HG03460 (cell line): Measurements from ENCODE around the gene LYRM2.

Source experiments
- ATAC-seq: cut with Tn5 transposase; IDR thresholded peaks from one replicate; pipeline ENCODE4 v1.9.1; 2021; ENCODE audit not compliant: unreplicated experiment

Gene LYRM2

DNA sequence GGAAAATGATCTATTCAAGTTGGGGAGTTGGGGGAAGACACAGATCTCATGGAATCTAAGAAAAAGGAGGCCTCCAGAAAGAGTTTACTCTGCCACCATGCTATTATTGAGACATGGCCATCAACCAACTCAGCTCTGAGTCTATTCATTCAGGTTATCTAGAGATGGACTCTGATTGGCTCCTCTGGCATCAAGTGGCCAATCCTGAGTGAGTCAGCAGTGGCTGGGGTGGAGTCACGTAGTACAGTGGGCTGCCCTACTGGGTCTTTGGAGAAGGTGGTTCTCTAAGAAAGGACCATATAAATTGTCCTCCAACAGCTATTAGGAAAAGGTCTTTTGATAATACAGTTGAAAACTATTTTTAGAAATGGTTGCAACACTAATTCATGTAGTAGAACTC is 42.1 kb downstream of the LYRM2 start:
- ATAC-seq, result no peak

DNA sequence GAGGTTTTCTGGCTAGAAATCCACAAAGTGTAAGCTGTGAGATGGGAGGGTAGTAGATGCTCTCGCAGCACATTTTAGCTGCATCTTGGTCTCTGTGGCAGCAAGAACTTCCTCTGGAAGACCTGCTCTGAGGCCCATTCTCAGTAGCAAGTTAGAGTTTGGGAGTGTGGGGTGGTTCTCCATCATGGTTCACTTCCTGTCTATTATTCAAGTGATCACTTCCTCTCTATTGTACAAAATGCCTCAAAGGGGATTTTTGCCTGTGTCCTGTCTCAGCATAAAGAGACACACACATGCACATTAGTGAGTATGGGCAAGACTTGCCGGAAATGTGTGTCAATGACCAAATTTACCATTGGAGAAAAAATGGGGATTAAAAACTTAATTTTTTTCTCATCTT is 42.5 kb downstream of the LYRM2 start:
- ATAC-seq, result peak; percentile 96

DNA sequence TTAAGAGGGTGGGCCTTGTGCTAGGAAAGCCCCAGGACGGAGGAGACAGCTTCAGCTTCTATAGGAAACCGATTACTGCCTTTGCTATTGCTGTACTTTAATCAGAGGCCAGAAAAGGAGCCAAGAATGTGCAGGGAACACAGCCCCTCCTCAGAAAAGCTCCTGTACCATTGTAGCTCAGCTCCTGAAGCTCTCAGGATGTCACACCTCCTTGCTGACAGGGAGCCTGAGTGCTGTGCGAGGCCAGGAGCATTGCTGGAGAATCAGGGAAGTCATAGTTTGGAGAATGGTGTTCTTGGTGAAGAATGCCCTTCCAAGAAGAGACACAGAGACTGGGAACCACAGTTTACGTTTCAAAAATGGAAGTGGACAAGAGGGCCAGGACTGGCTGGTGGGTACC is 46.8 kb downstream of the LYRM2 start:
- no peak for ATAC-seq

- no peak for ATAC-seq
Measured at GRCh38 chr6:89590133-89590532, 48.4 kb downstream of the LYRM2 start.

- no peak for ATAC-seq
Measured at GRCh38 chr6:89589297-89590025, 49.1 kb downstream of the LYRM2 start.

DNA sequence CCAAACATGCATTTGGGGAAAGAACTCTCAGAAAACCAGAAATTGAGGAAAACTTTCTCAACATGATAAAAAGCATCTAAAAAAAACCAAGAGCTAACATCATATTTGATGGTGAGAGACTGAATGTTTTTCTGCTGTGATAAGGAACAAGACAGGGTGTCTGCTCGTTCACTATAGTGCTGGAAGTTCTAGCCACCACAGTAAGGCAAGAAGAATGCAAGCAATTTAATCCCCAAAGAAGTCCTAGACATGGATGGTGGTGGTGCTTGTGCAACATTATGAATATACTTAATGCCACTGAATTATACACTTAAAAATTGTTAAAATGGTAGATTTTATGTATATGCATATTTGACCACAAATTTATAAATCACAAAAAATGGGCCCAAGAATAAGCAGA is 53.4 kb downstream of the LYRM2 start:
- no peak for ATAC-seq

- ATAC-seq, result no peak
Measured at GRCh38 chr6:89584539-89584938, 54.0 kb downstream of the LYRM2 start.

GRCh38 chr6:89583559-89583958 is 55.0 kb downstream of the LYRM2 start:
- no peak for ATAC-seq

GRCh38 chr6:89582669-89583325 is 55.8 kb downstream of the LYRM2 start:
- no peak for ATAC-seq

DNA sequence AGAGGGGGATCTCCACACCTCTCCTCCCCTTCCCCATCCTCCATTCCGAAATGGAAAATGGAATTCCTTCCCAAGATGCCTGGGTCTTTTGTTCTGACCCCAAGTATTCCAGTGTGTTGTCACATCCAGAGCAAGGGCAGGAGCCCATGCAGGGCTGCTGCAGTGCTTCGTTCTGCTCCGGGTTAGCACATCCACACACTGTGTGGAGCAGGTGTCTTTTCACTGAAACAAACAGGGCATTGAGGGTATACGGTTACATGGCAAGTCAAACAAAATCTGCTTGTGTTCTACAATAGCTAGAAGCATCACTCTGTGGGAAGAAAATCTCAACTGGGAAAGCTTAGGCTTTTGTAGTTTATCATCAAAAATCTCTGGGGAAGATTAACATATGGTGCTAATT is 56.9 kb downstream of the LYRM2 start:
- ATAC-seq, result no peak

GRCh38 chr6:89580997-89581666 is 57.4 kb downstream of the LYRM2 start:
- no peak for ATAC-seq

- no peak for ATAC-seq
Measured at GRCh38 chr6:89575562-89575960, 63.0 kb downstream of the LYRM2 start.

DNA sequence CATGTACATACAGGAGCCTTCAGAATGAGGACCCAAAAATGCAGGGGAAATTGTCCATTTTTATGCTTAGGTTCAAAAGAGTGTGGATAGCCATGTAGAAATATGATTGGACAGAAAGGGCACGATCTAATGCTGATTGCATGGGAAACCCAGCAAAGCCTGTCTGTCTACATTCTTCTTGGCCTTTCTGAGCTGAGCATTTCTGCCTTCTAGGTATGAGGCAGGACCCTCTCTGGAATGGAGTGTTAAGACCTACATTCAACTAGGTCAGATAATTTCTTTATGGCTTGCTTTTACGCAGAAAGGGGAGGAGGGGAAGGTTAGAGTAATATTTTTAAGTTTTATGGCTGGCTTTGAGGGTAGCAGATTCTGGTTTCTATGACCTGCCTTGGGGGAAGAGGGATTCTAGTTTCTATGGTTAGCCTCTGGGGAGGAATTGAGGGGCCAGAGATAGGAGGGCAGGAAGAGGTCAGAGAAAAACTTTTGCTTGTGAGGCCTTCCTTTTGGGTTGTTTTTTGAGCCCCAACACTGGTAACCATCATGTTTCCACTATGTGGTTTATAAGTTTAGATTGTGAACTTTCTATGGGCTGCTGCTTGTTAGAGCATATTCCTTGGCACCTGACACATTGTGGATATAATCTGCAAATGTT is 63.5 kb downstream of the LYRM2 start:
- ATAC-seq, result no peak

DNA sequence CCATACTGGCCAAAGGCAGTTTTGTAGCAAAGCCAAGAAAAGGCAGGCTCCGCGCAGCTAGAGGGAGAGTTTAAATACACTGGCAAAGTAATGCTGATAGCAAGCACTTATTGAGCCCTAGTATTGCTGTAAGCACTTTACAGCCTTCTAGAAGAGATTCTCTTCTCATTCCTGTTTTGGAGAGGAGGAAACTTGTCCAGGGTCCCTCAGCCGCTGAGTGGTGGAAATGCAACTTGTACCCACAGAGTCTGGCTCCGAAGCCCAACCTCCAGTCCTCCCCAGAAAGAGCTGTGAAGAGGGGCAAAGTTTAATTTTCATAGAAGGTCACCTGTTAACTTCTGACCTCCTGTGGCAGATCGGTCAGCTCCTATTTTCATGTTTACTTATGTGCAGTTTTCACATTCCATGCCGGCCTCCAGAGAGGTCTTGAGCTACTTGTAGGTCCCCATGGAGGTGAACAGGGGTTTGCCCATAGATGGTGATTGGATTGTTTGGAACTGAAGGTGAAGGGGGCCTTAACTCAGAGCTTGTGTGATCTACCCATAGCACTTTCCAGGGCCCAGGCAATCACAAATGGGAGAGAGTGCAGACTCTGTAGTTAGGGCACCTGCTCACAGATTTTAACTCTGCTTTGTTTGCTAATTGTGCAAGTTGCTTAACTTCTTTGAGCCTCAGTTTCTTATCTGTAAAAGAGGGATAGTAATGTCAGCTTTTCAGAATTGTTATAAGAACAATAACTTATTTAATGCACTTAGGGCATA is 70.7 kb downstream of the LYRM2 start:
- ATAC-seq, result no peak

DNA sequence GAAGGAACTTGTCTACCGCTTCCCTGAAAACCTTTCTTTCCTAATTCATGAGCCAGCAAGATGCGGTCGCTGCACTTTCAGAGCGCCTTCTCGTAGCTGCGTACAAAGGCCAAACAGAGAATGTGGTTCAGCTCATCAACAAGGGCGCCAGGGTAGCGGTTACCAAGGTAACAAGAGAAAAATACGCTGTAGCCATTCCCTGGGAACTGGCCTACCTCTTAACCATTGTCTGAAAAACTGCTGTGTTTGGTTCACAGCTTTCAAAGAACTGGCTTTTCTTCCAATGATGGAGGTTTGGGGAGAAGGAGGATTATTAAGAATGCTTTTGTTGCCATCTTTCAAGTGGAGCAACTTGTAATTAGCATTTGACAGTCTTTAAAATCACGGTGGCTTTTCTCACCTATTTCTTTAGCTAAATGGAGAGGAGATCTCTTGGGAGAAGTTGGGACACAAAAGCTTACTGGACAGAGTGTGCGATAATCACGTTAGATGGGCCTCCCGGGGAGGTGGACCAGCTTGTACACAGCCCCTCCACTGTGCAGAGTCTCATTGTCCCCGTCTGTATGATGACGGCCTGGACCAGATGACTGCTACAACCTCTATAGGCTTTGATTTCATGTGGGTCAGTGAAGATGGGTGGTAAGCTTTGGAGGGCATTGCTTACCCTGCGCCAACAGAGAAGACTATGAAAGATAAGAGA is 71.5 kb downstream of the LYRM2 start:
- ATAC-seq, result no peak

- ATAC-seq, result no peak
Measured at GRCh38 chr6:89566008-89566800, 72.3 kb downstream of the LYRM2 start.

DNA sequence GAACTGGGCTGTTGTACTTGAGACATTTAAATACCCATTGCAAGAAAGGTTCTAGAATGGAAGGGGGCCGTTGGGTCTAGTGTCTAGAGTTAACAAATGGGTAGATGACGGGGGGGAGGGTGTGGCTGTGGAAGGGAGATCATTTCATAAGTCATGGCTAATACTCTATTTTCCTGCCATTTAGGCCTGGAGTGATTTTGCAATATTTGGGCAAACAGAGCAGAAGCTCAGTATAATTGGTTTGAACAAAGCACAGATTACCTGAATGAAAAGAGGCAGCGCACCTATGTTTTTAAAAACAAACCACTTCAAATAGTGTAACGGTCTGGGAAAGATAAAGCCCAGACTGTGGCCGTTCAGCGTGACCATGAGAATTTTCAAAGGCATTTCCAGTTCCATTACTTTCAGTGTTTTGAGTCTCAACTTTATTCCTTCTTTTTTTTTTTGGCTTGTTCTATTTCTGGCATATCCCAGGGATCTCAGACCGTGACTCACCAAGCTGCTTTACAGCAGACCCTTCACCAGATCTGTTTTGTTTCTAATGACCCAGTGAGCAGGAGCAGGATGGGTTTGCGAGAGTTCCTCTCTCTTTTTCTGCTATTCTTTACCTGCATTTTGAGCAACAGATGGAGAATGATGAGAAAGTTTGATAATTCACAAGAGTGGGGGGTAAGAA is 73.7 kb downstream of the LYRM2 start:
- no peak for ATAC-seq

GRCh38 chr6:89563866-89564265 is 74.7 kb downstream of the LYRM2 start:
- no peak for ATAC-seq
